Cerebellar nuclear complex (tissue), 1 donor: ENCODE results near the gene HDGF.

Experiments
- DNase-seq, 2 experiments: peaks; one replicate each; lab custom pipeline; 2025; lab: John Stamatoyannopoulos, UW

HDGF gene

DNA sequence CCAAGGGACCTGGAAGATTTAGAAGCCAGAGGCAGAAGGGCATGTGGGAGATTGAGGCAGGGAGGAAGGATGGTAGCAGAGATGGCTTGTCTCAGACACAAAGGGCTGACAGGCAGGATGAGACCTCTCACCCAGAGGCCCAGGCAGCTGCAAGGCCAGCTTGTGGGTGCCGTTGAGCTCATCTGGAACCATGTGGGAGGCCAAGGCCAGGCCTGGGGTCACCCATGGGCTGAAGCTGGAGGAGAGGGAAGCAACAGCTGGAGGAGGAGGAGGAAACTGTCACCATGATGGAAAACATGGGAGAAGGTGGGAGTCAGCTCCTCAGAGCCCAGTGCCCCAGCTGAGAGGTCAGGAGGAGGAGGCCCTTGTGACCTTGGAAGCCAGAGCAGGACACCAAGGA lies 52.5 kb downstream of the HDGF start:
- no peak for DNase-seq

- DNase-seq, result no peak
Measured at GRCh38 chr1:156697481-156697880, 54.0 kb downstream of the HDGF start.

DNA sequence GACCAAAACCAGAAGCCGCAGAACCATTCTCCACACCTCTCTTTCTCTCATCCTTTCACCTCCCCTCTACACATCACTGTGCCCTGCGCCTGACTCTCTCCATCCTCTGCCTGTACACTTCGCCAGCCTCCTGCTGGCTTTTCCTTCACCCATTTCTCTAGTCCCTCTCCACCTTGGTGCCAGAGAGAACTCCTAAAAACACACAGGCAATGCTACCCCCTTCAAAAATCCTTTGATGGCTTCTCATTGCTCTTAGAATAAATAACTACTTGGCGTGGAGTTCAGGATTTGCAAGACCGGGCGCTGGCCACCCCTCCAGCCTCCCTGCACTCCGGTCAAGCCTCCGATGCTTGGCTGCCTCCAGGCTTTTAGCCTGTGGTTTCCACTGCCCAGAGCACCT lies 54.7 kb downstream of the HDGF start:
- DNase-seq, result no peak

DNA sequence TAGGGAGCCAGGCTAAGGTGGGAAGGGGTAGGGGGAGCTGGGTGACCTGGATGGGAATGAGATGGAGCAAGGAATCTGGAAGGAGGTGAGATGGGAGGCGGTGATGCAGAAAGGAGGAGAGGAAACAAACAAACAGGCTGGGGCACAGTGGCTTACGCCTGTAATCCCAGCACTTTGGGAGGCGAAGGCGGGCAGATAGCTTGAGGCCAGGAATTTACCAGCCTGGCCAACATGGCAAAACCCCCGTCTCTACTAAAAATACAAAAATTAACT lies 56.8 kb downstream of the HDGF start:
- DNase-seq, result no peak

DNA sequence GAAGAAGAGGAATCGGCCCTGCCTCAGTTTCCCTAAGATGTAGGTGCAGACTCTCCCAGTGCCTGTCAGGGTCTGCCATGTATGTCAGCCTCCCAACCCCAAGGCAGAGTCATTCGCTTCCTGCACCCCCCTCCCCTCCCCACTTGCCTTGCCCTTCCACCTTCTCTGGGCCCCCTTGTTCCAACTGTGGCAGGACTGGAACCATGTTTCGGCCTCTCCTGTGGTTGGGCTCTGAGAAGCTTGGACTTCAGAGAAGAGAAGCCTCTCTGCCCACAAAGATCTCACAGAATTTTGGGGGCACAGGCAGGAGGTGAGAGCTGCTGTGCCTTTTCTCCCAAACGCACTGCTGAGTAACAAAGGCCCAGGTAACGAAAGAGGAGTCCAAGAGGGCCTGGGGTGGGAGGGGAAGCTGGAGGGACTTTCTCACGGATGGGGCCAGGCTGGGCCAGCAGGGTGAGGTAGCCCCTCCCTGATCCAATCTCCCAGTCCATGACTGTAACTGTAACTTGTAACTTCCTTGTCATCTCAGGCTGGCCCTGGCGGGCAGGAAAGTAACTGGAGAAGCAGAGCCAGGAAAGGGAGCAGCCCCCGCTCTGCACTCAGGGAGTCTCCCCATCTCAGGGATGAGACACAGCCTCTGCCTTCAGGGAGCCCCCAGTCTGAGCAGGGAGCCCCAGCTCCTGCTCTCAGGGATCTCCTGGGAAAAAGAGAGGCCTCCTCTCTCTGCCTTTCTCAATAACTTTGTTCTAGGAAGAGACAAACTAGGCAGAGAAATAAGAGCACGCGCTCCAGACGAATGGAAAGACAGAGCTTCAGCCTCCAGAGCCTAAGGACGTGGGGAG lies 57.4 kb downstream of the HDGF start:
- DNase-seq, result no peak

GRCh38 chr1:156692925-156693847 lies 58.3 kb downstream of the HDGF start:
- no peak for DNase-seq

DNA sequence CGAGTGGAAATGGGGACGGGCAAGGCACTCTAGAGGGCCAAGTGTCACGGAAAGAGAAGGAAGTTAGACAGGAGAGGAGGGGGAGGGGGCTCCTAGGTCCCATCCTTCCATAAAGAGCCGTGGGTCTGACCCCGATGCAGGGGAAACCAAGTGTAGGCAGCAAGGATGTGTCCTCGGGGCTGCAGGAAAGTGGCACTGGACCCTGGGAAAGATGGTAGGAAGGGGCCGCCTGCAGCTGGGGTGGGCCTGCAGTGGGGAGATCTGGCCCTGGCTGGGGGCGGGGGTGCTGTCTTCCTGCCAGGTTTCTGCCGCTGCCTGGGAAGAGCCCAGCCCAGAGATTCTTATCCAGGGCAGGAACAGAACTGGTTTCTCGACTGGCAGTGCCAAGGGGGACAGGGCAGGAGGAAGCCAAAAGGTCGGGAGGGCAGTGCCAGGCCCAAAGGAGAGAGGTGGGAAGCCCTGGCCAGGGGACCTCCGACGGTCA lies 59.0 kb downstream of the HDGF start:
- no peak for DNase-seq
